HepG2 (cell line): ENCODE results near the gene SLC16A9. TPM values are rescaled to one million over a fixed set of nuclear protein-coding genes. Genes with fewer than 3 reads are reported as not detected.

Experiments
- JDP2 ChIP-seq: sonication (generic); formaldehyde crosslinking; IDR thresholded peaks from 2 replicates; pipeline ENCODE4 v1.8.1; 2022; ENCODE audit warnings: missing genetic modification reagents, borderline replicate concordance
- KDM3A ChIP-seq: IDR thresholded peaks from 2 replicates; pipeline ENCODE4 v1.6.1; 2018; ENCODE audit warnings: low read depth, missing compliant biosample characterization
- MZF1 ChIP-seq: sonication (generic); formaldehyde crosslinking; IDR thresholded peaks from 2 replicates; pipeline ENCODE4 v1.8.1; 2023; ENCODE audit warnings: mild to moderate bottlenecking, missing genetic modification reagents, borderline replicate concordance
- SUZ12 ChIP-seq: fragments of 150-350 bp; IDR thresholded peaks from 2 replicates; pipeline ENCODE4 v1.6.1; 2014; ENCODE audit warnings: low read depth, low read length
- TBX2 ChIP-seq: sonication (generic); formaldehyde crosslinking; IDR thresholded peaks from 2 replicates; pipeline ENCODE4 v1.5.0; 2020; ENCODE audit warnings: missing genetic modification reagents, mild to moderate bottlenecking, borderline replicate concordance
- WIZ ChIP-seq: sonication (generic); formaldehyde crosslinking; IDR thresholded peaks from 2 replicates; pipeline ENCODE4 v1.5.1; 2020; ENCODE audit warnings: mild to moderate bottlenecking, missing genetic modification reagents
- ZBTB1 ChIP-seq: sonication (generic); formaldehyde crosslinking; IDR thresholded peaks from 2 replicates; pipeline ENCODE4 v1.4.0; 2020; ENCODE audit warnings: missing genetic modification reagents, borderline replicate concordance
- ZBTB20 ChIP-seq: sonication (generic); formaldehyde crosslinking; IDR thresholded peaks from 2 replicates; pipeline ENCODE4 v1.8.1; 2023; ENCODE audit warnings: missing genetic modification reagents, low read depth, mild to moderate bottlenecking, borderline replicate concordance
- ZBTB21 ChIP-seq: sonication (generic); formaldehyde crosslinking; IDR thresholded peaks from 2 replicates; pipeline ENCODE4 v1.4.0; 2020; ENCODE audit warnings: missing genetic modification reagents
- ZBTB42 ChIP-seq: sonication (generic); formaldehyde crosslinking; IDR thresholded peaks from 2 replicates; pipeline ENCODE4 v1.5.0; 2020; ENCODE audit warnings: mild to moderate bottlenecking, missing genetic modification reagents
- ZNF124 ChIP-seq: sonication (generic); formaldehyde crosslinking; IDR thresholded peaks from 2 replicates; pipeline ENCODE4 v1.4.0; 2020; ENCODE audit warnings: missing genetic modification reagents
- ZNF230 ChIP-seq: sonication (generic); formaldehyde crosslinking; IDR thresholded peaks from 2 replicates; pipeline ENCODE4 v1.4.0; 2020; ENCODE audit warnings: mild to moderate bottlenecking, missing genetic modification reagents
- ZNF251 ChIP-seq: sonication (generic); formaldehyde crosslinking; IDR thresholded peaks from 2 replicates; pipeline ENCODE4 v1.9.0; 2021; ENCODE audit warnings: mild to moderate bottlenecking, missing genetic modification reagents
- ZNF543 ChIP-seq: sonication (generic); formaldehyde crosslinking; IDR thresholded peaks from 2 replicates; pipeline ENCODE4 v1.4.0; 2020; ENCODE audit warnings: mild to moderate bottlenecking, missing genetic modification reagents
- ZNF749 ChIP-seq: sonication (generic); formaldehyde crosslinking; IDR thresholded peaks from 2 replicates; pipeline ENCODE4 v1.8.0; 2022; ENCODE audit warnings: mild to moderate bottlenecking, missing genetic modification reagents, moderate library complexity, borderline replicate concordance
- ZNF773 ChIP-seq: sonication (generic); formaldehyde crosslinking; IDR thresholded peaks from 2 replicates; pipeline ENCODE4 v1.4.0; 2020; ENCODE audit warnings: missing genetic modification reagents, borderline replicate concordance
- polyA plus RNA-seq, 8 experiments: library from polyadenylated mRNA; depleted of rRNA in 3 of 8; stranded (reverse) in 7 of 8; unstranded in 1 of 8; fragments of >200 nt; fragmentation: Illumina TruSeq in 4 of 8; extraction: Trizol in 4 of 8; gene quantifications; 2 replicates each; pipeline versions ENCODE4 v1.2.1 to v1.2.3, GENCODE V29; 2011 to 2016; ENCODE audit warnings: low read depth in 4 of 8, missing spikeins in 1 of 8, mixed read lengths in 1 of 8; ENCODE audit not compliant: insufficient read depth in 1 of 8
- total RNA-seq, 5 experiments: library from RNA; depleted of rRNA; stranded (reverse); fragments of >200 nt; fragmentation: Illumina TruSeq; extraction: Trizol; gene quantifications; 2 replicates each; pipeline ENCODE4 v1.2.3, GENCODE V29; 2016; ENCODE audit warnings: low read depth in 1 of 5
- TF ChIP-seq, protein P1 (sequence below): sonication (generic); formaldehyde crosslinking; IDR thresholded peaks from 2 replicates; pipeline ENCODE4 v1.4.0; 2020; ENCODE audit warnings: missing genetic modification reagents
- TF ChIP-seq, protein P2 (sequence below): sonication (generic); formaldehyde crosslinking; IDR thresholded peaks from 2 replicates; pipeline ENCODE4 v1.5.1; 2020; ENCODE audit warnings: missing genetic modification reagents, mild to moderate bottlenecking, borderline replicate concordance
- TF ChIP-seq, protein P3 (sequence below): sonication (generic); formaldehyde crosslinking; IDR thresholded peaks from 2 replicates; pipeline ENCODE4 v1.4.0; 2020; ENCODE audit warnings: low read depth, mild to moderate bottlenecking, missing genetic modification reagents
- TF ChIP-seq, protein P4 (sequence below): sonication (generic); formaldehyde crosslinking; IDR thresholded peaks from 2 replicates; pipeline ENCODE4 v1.5.0; 2020; ENCODE audit warnings: missing genetic modification reagents
- TF ChIP-seq, protein P5 (sequence below): sonication (generic); formaldehyde crosslinking; IDR thresholded peaks from 2 replicates; pipeline ENCODE4 v1.8.1; 2023; ENCODE audit warnings: mild to moderate bottlenecking, missing genetic modification reagents

Gene SLC16A9
- total and polyA plus RNA-seq, 2 of the 13 experiments (the other 11 are each of a cell fraction or from before 2014, with no cell fraction given): 0.01 to 0.09 TPM

DNA sequence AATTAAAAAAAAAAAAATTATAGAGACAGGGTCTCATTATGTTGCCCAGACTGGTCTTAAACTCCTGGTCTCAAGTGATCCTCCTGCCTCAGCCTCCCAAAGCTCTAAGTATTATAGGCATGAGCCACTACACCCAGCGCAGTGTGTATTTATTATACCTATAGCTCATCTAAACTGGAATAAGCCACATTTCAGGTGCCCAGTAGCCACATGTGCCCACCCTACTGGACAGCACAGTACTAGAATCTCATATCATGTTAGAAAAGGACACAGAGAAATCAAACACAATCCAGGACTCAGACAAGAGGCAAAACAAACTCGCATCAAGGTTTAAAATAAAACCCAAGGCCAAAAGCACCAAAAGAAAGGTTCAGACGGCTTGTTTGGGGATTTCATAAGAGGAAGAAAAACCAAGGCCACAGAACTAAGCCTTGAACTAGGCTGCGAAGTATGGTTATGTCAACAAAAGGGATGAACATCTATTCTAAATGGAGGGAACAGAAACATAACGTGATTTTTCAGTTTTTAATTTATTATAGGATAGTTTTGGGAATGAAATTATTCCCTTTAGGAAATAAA is 32.3 kb downstream of the SLC16A9 start (continued):
- TF ChIP-seq, protein P1, sequence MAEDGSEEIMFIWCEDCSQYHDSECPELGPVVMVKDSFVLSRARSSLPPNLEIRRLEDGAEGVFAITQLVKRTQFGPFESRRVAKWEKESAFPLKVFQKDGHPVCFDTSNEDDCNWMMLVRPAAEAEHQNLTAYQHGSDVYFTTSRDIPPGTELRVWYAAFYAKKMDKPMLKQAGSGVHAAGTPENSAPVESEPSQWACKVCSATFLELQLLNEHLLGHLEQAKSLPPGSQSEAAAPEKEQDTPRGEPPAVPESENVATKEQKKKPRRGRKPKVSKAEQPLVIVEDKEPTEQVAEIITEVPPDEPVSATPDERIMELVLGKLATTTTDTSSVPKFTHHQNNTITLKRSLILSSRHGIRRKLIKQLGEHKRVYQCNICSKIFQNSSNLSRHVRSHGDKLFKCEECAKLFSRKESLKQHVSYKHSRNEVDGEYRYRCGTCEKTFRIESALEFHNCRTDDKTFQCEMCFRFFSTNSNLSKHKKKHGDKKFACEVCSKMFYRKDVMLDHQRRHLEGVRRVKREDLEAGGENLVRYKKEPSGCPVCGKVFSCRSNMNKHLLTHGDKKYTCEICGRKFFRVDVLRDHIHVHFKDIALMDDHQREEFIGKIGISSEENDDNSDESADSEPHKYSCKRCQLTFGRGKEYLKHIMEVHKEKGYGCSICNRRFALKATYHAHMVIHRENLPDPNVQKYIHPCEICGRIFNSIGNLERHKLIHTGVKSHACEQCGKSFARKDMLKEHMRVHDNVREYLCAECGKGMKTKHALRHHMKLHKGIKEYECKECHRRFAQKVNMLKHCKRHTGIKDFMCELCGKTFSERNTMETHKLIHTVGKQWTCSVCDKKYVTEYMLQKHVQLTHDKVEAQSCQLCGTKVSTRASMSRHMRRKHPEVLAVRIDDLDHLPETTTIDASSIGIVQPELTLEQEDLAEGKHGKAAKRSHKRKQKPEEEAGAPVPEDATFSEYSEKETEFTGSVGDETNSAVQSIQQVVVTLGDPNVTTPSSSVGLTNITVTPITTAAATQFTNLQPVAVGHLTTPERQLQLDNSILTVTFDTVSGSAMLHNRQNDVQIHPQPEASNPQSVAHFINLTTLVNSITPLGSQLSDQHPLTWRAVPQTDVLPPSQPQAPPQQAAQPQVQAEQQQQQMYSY (CRISPR knock-in tag): no peak
- TF ChIP-seq, protein P2, sequence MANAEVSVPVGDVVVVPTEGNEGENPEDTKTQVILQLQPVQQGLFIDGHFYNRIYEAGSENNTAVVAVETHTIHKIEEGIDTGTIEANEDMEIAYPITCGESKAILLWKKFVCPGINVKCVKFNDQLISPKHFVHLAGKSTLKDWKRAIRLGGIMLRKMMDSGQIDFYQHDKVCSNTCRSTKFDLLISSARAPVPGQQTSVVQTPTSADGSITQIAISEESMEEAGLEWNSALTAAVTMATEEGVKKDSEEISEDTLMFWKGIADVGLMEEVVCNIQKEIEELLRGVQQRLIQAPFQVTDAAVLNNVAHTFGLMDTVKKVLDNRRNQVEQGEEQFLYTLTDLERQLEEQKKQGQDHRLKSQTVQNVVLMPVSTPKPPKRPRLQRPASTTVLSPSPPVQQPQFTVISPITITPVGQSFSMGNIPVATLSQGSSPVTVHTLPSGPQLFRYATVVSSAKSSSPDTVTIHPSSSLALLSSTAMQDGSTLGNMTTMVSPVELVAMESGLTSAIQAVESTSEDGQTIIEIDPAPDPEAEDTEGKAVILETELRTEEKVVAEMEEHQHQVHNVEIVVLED (CRISPR knock-in tag): no peak
- TF ChIP-seq, protein P3, sequence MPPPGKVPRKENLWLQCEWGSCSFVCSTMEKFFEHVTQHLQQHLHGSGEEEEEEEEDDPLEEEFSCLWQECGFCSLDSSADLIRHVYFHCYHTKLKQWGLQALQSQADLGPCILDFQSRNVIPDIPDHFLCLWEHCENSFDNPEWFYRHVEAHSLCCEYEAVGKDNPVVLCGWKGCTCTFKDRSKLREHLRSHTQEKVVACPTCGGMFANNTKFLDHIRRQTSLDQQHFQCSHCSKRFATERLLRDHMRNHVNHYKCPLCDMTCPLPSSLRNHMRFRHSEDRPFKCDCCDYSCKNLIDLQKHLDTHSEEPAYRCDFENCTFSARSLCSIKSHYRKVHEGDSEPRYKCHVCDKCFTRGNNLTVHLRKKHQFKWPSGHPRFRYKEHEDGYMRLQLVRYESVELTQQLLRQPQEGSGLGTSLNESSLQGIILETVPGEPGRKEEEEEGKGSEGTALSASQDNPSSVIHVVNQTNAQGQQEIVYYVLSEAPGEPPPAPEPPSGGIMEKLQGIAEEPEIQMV (CRISPR knock-in tag): no peak
- TF ChIP-seq ZNF773 (CRISPR knock-in tag) (no peak), WIZ (CRISPR knock-in tag) (no peak), ZBTB1 (CRISPR knock-in tag) (no peak), ZBTB21 (CRISPR knock-in tag) (no peak), SUZ12 (no peak), ZNF251 (no peak), ZNF124 (CRISPR knock-in tag) (no peak), ZBTB20 (CRISPR knock-in tag) (no peak), JDP2 (CRISPR knock-in tag) (no peak), ZNF749 (CRISPR knock-in tag) (no peak), ZNF230 (CRISPR knock-in tag) (no peak), ZNF543 (CRISPR knock-in tag) (no peak), MZF1 (CRISPR knock-in tag) (no peak), KDM3A (CRISPR knock-in tag) (peak; percentile 39; the same call in 1 of the 2 replicates), TBX2 (no peak), ZBTB42 (CRISPR knock-in tag) (no peak)
- TF ChIP-seq, protein P4, sequence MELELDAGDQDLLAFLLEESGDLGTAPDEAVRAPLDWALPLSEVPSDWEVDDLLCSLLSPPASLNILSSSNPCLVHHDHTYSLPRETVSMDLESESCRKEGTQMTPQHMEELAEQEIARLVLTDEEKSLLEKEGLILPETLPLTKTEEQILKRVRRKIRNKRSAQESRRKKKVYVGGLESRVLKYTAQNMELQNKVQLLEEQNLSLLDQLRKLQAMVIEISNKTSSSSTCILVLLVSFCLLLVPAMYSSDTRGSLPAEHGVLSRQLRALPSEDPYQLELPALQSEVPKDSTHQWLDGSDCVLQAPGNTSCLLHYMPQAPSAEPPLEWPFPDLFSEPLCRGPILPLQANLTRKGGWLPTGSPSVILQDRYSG (CRISPR knock-in tag): no peak
- TF ChIP-seq, protein P5, sequence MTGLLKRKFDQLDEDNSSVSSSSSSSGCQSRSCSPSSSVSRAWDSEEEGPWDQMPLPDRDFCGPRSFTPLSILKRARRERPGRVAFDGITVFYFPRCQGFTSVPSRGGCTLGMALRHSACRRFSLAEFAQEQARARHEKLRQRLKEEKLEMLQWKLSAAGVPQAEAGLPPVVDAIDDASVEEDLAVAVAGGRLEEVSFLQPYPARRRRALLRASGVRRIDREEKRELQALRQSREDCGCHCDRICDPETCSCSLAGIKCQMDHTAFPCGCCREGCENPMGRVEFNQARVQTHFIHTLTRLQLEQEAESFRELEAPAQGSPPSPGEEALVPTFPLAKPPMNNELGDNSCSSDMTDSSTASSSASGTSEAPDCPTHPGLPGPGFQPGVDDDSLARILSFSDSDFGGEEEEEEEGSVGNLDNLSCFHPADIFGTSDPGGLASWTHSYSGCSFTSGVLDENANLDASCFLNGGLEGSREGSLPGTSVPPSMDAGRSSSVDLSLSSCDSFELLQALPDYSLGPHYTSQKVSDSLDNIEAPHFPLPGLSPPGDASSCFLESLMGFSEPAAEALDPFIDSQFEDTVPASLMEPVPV (CRISPR knock-in tag): no peak
